ENCODE results near the gene GYPC.
"Not testable (repeated sequence)": the region's sequence is repeated elsewhere in the genome, so short reads cannot be mapped to it uniquely, and the experiment has no call there.

Gene GYPC

GRCh38 chr2:126655500-126656430 lies at the start of gene GYPC:
Gene GYPC (plus strand): TSS chr2:126656158. CDS start chr2:126656264, 106 bp downstream.
- DNase-seq (ENCODE audit: low spot score) = no peak

- DNase-seq (ENCODE audit: low spot score) = no peak
Measured at GRCh38 chr2:126614524-126615227, 41.3 kb upstream of the GYPC start.

- DNase-seq (ENCODE audit: low spot score) = no peak
Measured at GRCh38 chr2:126616606-126617069, 39.3 kb upstream of the GYPC start.

GRCh38 chr2:126620302-126620701 lies 35.7 kb upstream of the GYPC start:
- DNase-seq (ENCODE audit: low spot score) = no peak

- no peak for DNase-seq (ENCODE audit: low spot score)
Measured at GRCh38 chr2:126623000-126623399, 33.0 kb upstream of the GYPC start.

GRCh38 chr2:126627643-126628042 lies 28.3 kb upstream of the GYPC start:
- no peak for DNase-seq (ENCODE audit: low spot score)

GRCh38 chr2:126634273-126634861 lies 21.6 kb upstream of the GYPC start:
- no peak for DNase-seq (ENCODE audit: low spot score)

GRCh38 chr2:126635281-126635680 lies 20.7 kb upstream of the GYPC start:
- DNase-seq (ENCODE audit: low spot score) = no peak

- DNase-seq (ENCODE audit: low spot score) = no peak
Measured at GRCh38 chr2:126635736-126636135, 20.2 kb upstream of the GYPC start.

- DNase-seq (ENCODE audit: low spot score) = no peak
Measured at GRCh38 chr2:126637386-126637785, 18.6 kb upstream of the GYPC start.

GRCh38 chr2:126638746-126639145 lies 17.2 kb upstream of the GYPC start:
- no peak for DNase-seq (ENCODE audit: low spot score)

- DNase-seq (ENCODE audit: low spot score) = no peak
Measured at GRCh38 chr2:126639276-126639675, 16.7 kb upstream of the GYPC start.

GRCh38 chr2:126641294-126641693 lies 14.7 kb upstream of the GYPC start:
- DNase-seq (ENCODE audit: low spot score) = not testable (repeated sequence)

- no peak for DNase-seq (ENCODE audit: low spot score)
Measured at GRCh38 chr2:126642031-126642430, 13.9 kb upstream of the GYPC start.

GRCh38 chr2:126643431-126643830 lies 12.5 kb upstream of the GYPC start:
- no peak for DNase-seq (ENCODE audit: low spot score)

- DNase-seq (ENCODE audit: low spot score) = no peak
Measured at GRCh38 chr2:126643972-126644371, 12.0 kb upstream of the GYPC start.

GRCh38 chr2:126644630-126645191 lies 11.2 kb upstream of the GYPC start:
- no peak for DNase-seq (ENCODE audit: low spot score)

GRCh38 chr2:126645211-126645618 lies 10.7 kb upstream of the GYPC start:
- DNase-seq (ENCODE audit: low spot score) = no peak

GRCh38 chr2:126646026-126646425 lies 9.9 kb upstream of the GYPC start:
- no peak for DNase-seq (ENCODE audit: low spot score)

- not testable (repeated sequence) for DNase-seq (ENCODE audit: low spot score)
Measured at GRCh38 chr2:126647714-126648344, 8.1 kb upstream of the GYPC start.

GRCh38 chr2:126648345-126648786 lies 7.6 kb upstream of the GYPC start:
- not testable (repeated sequence) for DNase-seq (ENCODE audit: low spot score)

GRCh38 chr2:126649101-126649500 lies 6.9 kb upstream of the GYPC start:
- DNase-seq (ENCODE audit: low spot score) = no peak
